DMS 273 (cell line): Measurements from ENCODE around the gene UTS2B.
A peak's percentile ranks its signal among the peaks of the same experiment; 100 is the strongest.

ENCODE experiments used
- DNase-seq: peaks from one replicate; lab custom pipeline; 2025; ENCODE audit not compliant: unreplicated experiment; lab: John Stamatoyannopoulos, UW

The UTS2B gene, protein sequence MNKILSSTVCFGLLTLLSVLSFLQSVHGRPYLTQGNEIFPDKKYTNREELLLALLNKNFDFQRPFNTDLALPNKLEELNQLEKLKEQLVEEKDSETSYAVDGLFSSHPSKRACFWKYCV

DNA sequence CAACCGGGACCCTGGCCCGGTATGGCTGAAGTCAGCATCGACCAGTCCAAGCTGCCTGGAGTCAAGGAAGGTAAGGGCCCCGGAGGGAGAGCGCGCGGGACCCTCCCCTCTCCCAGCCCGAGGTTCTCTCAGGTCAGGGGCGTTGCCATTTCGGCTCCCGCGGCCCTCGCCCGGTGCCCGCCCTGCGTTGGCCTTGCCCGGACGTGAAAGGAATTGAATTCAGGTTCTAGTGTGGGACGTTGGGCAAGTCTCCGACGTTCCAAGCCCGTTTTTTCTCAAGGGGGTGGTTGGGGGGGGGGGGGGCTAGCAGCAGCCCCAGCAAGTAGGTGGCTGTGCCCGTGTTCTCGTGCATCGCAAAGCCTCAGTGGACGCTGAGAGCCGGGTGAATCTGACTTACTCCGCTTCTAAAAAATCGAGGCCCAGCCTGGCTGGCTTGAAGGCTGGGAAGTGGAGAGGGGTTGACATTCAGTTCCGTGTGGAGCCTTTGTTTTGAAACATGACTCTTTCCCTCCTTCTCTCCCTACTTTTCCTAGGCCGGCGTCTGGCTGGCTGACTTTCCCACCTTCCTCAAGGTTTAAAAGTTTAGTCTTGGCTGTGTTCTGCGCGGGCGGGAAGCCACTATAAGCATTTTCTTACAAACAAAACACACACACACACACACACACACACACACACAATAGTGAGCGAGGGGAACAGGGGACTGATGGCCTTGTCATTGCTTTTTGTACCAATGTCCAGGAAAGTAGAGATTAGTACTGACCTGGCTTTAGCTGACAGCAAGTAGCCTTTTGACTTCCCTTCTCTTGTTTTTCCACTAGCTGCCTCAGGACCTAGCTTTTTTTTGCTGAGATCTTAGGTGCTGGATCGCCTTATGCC lies at the start of gene UTS2B:
Gene UTS2B (minus strand): TSS at position 873 of the 876 bp plus-strand sequence. CDS start 48,337 bp downstream, outside the sequence.
- peak; percentile 81 for DNase-seq

DNA sequence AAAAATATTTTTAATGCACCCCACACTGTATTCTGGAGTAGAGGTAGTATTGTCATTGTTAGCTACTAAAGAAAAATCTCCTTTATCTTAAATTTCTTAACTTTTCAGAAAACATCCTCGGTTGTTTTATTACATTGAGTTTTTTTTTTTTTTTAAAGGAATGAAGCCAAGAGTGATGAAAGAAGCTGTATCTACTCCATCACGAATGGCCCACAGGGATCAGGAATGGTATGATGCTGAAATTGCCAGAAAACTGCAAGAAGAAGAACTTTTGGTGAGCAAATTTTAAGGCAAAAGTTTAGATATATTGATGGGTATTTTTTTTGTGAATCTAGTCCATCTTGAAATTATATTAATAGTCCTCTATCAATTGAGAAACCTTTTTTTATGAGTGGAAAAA lies 49.7 kb upstream of the UTS2B start:
- DNase-seq = no peak

DNA sequence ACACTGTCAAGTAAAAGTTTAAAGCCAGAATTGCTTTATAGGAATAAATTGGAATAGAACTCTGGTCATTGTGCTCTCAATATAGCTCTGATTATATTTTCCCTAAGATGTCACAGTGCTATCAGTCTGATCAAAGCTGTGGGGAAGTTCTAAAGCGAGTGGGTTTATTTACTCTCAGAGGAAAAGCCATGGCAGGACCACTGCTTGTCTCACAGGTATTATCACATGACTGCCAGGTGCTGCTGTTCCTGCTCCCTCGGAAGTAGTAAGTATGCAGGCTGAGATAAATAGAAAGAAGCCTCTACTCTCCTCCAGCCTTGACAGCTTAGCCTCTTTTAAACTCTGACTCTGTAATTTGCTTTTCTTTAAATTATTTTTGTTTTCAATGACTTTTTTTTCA lies 49.1 kb upstream of the UTS2B start:
- no peak for DNase-seq

DNA sequence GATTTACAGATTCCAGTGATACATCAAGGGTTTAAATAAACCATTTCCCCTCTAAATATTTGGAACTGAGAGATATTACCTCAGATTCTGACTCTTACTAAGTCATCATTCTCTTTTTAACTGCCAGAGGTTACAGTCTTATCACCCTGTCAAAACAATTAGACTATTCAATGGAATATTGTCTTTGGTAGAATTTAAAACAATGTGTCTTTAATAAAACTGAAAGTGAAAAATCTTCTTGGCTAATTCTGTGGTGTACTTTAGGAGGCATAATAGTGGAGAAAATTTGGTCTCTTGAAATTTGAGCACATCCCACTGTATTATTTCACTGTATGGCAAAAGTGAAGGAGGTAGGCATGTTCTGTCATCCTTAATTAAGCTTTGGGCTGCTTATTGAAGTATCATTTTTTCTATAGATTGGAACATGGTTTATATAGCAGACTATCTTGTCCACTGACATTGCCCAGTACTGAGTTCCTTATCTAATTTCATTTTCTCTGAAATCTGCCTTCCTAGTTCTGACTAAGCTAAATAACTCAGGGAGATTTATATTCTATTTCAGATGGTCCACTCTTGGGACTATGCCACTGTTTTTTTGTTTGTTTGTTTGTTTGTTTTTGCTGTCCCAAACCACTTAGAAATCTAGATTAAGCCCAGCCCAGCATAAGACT lies 48.0 kb upstream of the UTS2B start:
- DNase-seq = no peak

DNA sequence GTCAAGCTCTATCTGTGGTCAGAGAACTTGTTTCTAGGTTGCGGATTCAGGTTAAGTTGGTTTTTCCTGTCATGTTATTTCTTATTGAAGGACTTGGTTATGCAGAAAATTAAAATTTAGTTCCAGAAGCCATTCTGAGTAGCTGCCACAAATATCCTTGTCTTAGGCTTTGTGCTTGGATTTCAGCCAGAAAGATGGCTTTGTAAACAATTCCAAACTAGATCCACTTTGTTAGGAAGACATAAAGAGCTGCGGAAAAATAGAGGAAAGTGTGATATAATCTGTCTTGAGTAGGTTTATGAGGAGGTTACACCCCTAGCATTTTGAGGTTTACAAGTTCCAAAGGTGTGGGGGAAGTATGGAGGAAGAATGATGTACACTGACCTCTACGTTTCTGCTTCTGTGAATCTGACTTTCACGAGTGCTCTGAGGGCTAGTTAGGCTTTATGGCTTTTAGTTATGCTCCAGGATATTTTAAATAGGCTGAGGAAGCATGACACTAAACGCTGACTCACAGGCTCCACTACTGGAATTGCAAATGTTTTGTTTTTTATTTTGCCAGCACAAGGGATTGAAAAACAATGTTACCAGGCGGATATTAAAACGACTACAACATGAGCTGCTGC lies 46.3 kb upstream of the UTS2B start:
- no peak for DNase-seq

DNA sequence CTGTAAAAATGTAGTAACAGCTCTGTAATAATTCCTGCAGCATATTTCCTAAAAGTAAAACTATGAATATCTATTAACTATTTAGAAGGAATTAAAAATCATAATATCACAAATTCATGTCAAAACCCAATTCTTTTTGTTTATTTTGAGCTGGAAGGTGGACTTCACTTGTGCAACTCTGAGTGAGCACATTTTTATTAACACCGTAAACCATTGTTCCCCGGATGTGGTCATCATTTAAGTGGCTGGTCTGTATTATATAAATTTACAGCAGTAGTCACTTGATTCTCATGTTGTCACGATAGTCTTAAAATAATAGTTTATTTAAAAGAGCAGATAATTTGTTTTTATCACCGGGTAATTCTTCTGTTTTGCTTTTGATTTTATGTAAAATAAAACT lies 43.0 kb upstream of the UTS2B start:
- DNase-seq = no peak

DNA sequence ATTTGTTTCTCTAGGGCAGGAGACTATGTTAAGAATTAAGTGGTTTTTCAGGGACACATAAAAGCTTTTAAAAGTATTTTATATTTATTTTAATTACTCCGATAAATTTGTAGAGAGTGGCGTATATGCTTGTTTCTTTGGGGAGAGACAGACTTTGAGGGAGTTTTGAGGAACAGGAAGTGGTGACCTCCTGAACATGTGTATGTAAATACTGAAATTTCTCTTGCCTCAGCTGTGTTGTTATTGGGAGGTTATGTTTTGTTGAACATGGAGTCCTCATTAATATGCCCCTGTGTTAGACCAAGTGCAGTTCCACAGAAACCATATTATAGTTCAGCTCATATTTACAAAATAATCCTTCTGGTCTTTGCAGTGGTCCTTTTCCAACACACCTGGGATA lies 41.8 kb upstream of the UTS2B start:
- no peak for DNase-seq

DNA sequence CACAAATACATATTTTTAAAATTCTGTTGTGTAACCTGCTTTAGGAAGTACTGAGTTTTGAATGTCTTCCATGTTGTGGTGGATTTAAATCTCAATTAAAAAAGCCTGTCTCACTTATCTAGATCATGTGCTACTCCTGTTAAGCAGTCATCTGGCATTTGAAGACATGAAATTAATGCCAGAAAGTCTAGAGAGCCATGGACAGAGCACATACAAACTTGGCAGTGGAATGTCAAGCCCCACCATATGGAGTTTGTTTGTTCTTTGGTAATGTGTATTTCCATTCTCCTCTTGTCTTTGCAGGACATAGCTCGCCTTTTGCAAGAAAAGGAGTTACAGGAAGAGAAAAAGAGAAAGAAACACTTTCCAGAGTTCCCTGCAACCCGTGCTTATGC lies 39.3 kb upstream of the UTS2B start:
- peak; percentile 40 for DNase-seq

DNA sequence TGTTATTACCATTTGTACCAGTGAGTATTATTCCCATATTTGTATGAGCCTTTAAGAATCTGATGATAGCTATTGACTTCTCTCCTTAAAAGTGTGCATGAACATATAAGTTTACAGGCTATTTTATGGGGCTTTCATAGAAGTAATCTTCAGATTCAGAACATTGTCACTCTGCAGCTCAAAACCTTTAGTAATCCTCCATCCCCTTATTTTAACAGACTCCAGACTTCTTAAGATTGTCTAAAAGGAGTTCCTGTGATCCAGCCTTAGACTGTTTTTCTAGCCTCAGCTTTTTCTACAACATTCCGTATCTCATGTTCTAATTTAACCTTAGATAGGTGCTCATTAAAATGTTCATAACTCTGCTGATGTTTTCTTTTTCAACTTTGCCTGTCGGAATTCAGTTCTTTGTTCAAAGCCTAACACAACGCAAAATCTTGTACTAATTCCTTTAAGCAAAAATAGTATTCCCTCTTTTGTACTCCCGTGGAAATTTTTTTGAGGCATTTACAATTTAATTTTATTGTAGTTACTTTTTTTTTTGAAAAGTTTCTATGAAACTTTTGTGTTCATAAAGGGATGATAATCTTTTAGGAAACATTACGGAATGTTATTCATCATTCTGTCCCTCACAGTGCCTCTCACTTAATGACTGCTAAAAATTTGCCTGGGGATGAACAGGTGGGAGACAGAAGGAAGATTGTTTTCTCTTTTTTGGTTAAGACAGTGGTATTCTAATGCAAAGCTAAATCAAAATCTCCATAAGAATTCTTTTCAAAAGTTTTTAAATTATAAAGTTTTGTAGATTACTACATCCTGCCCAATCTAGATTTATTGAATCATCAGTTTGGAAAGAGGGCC lies 38.7 kb upstream of the UTS2B start:
- DNase-seq = no peak

DNA sequence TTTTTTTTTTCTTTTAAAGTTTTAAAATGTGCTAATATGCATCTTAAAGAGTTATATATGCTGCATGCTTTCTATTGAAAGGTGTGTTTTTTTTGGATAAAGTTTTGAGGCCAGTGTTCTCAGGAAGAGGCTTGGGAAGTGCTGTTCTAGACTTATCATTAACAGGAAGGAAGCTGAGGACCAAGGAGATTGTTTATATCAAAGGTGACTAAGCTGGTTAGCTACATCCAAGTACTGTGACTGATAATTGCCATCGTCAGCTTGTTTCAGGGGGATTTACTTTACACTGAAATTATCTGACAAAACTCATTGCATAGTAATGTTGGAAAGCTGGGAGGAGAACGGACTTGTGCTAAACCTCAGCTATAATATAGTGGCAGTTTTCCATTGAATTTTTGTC lies 36.3 kb upstream of the UTS2B start:
- no peak for DNase-seq

DNA sequence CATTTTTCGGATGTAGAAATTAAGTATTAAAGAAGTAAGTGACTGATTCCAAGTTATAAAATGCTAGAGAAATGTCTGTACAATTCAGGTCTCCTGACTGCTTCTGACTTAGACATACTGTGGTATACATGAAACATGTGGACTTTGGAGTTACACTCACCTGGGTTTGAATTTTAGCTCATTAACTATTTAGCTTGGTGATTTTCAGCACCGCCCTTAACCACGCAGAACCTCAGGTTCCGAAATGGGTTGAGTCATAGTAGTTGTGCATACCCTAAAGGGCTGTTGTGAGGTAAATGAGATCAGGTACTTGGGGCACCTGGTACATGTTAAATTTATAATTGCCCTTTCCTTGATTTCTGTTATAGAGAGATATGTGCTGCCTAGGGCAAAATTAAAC lies 32.9 kb upstream of the UTS2B start:
- no peak for DNase-seq

DNA sequence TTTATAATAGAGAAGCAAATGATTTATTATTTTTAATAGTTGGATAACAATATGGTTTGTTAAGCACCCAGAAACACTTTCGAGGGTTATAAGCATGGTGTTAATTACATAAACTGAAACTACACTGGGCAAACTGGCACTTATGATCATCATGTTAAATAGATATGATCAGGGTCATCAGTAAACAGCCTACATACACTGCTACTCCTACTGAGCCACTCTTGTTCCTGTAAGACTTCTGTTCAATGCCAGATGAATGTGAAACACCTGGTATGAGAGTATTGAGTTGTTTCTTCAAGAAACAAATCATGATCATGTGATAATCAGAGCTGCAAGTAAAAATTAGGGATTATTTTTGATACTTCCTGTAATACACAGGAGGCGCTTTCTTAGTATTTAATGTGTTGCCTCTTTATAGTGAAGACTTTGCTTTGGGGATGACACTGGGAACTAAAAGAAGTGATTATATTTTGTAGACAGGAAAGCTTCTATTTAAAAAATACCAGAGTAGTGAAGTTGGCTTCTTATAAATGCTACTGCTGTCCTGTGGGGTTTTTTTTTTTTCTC lies 32.3 kb upstream of the UTS2B start:
- DNase-seq = no peak

DNA sequence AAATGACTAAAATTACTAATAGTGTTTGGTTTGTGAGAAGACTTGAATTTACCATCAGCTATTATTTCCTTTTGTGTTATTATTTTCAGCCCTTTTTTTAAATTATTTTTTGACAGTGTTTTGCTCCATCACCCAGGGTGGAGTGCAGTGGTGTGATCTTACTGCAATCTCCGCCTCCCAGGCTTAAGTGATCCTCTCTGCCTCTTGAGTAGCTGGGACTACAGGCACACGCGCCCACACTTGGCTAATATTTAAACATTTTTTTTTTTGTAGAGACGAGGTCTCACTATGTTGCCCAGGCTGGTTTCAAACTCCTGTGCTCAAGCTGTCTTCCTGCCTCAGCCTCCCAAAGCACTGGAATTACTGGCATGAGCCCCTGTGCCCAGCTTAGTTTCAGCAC lies 31.7 kb upstream of the UTS2B start:
- no peak for DNase-seq

DNA sequence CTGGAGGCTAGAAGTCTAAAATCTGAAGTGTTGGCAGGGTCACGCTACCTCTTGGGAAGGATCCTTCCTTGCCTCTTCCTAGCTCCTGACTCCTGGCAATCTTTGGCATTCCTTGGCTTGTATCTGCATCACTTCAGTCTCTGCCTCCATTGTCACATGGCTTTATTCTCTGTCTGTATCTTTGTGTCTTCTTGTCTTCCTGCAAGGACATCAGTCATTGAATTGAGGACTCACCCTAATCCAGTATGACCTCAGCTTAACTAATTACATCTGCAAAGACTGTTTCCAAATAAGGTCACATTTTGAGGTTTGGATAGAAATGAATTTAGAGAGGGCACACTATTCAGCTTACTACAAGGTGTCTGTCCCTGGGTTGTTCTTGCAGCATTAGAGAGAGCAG lies 31.1 kb upstream of the UTS2B start:
- no peak for DNase-seq

DNA sequence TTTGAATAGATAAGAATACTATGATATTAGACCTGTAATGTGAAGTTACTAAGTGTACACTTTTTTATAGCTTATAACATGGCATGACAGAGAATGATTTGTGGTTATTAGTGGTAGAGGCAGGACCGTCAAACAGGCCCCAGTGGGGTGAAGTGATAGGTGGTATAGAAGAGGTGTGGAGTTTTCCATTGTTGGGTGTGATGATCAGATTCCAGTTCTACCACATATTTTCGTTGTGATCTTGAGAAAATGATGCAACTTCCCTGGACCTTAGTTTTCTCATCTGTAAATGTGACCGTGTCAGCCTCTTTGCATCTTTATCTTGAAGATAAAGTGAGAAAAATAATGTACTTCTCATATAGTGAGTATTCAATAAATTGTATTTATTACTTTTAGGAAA lies 30.3 kb upstream of the UTS2B start:
- DNase-seq = no peak

DNA sequence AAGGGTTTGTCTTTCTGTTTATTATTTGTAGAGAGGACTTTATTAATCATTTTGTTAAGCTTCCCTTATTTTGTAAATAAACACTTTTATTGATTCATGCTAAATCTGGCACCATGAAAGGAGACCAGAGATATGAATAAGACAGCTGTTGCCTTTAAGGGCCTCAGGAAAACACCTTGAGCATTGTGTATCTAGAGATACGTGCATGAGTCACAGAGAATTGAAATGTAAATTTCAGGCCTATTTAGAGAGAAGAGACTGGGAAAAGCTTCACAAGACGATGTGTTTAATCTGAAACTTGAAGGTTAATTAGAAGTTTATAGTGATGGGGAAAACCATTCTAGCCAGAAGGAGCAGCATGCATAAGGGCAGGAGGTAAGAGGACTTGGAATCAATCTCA lies 28.6 kb upstream of the UTS2B start:
- DNase-seq = no peak

DNA sequence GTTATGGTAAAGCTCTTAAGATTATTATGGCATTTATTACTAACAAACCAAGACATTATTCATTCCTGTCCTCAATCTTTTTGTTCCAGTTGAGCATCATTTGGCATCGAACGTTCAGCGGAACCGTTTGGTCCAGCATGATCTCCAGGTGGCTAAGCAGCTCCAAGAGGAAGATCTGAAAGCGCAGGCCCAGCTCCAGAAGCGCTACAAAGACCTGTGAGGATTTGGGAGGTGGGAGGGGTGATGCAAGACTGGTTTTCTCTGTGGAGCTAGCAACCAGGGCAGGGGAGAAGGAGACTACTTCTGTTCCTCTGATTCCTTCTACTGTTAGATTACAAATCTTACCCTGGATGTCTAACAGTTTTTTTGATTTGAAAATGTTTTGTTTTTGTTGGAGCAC lies 27.6 kb upstream of the UTS2B start:
- DNase-seq = no peak

DNA sequence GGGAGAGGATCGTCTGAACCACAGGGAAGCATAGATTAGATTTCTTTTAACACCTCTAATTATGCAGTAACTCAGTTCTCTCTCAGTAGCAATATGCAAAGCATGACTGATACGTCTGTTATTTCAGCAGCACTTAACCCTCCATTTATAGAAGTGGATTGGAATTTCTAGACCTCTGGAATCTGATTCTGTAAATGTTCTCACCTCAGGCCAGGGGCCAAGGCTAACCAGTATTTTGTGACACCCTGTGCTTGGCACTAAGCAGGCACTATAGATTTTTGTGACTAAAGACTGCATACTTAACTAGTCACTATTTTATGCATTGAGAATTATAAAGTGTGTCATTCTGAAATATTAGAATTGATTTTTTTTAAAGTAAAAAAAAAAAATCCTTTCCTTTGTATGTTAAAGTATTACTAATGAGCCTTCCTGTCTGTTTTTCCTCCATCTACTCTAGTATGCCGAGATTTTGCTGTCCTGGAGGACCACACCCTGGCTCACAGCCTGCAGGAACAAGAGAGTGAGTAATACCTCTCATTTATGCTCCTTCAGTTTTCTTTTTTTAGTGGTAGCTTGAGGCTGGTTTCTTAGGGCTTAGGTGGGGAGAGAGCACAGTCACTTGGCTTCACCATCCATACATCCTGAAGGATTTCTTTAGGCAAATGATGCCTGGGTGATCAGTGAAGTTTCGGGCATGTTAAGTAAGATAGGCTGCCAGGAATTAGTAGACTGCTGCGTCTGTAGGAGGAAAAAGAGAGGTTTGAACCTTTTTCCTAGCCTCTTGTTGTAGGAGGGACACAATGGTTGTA lies 26.5 kb upstream of the UTS2B start:
- DNase-seq = no peak

DNA sequence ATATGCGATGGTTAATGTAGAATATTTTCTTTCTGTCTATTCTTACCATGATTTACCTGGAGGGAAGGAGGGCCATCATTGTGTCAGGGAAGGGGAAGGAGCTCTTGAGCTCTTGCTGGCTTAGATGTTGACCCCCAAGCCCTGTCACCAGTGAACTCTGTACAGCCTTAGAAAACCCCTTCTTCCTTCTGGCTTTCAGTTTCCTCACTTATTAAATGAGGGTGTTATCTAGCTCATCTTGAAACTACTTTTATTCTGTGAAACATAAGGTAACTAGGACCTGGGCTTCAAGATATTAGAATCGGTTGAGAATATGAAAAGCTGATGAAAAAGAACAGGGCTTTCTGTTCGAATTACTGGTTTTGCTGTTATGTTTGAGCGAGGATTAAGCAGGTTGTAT lies 25.1 kb upstream of the UTS2B start:
- DNase-seq = no peak
